OCI-LY3 (cell line): ENCODE data around the gene CLSTN2.

Experiments
- H2AFZ ChIP-seq: fragments of 200-600, 300-600 bp; shearing (Covaris generic); 2 replicates; pipeline ENCODE4 v1.6.0; 2014; ENCODE audit warnings: antibody characterized with exemption, low read depth, low read length
- H3K27ac ChIP-seq: fragments of 200-600, 300-600 bp; sonication (generic); 2 replicates; pipeline ENCODE4 v1.5.1; 2014; ENCODE audit warnings: mild to moderate bottlenecking, low read length, moderate library complexity, mixed read lengths
- H3K27me3 ChIP-seq: fragments of 200-600, 300-600 bp; sonication (generic); 2 replicates; pipeline ENCODE4 v1.6.1; 2014; ENCODE audit warnings: low read depth, low read length, mixed read lengths
- H3K36me3 ChIP-seq: fragments of 200-600, 300-600 bp; sonication (generic); replicated peaks from 2 replicates; pipeline ENCODE3; 2014; ENCODE audit warnings: low read depth, low read length, mixed read lengths
- H3K4me1 ChIP-seq: fragments of 300-600, 200-600 bp; sonication (generic); 2 replicates; pipeline ENCODE4 v1.6.1; 2014; ENCODE audit warnings: low read length, mixed read lengths
- H3K4me2 ChIP-seq: fragments of 200-600, 300-600 bp; sonication (generic); 2 replicates; pipeline ENCODE4 v1.6.1; 2014; ENCODE audit warnings: low read length, mixed read lengths
- H3K4me3 ChIP-seq: fragments of 300-600, 200-600 bp; sonication (generic); 2 replicates; pipeline ENCODE4 v1.5.1; 2014; ENCODE audit warnings: antibody characterized with exemption, mild to moderate bottlenecking, low read length, moderate library complexity
- H3K79me2 ChIP-seq: fragments of 300-600, 200-600 bp; shearing (Covaris generic); 2 replicates; pipeline ENCODE4 v1.6.1; 2014; ENCODE audit warnings: mild to moderate bottlenecking, low read length, mixed read lengths
- H3K9ac ChIP-seq: fragments of 300-600, 200-600 bp; shearing (Covaris generic); 2 replicates; pipeline ENCODE4 v1.6.0; 2014; ENCODE audit warnings: mild to moderate bottlenecking, low read length, moderate library complexity
- H3K9me3 ChIP-seq: fragments of 200-600, 300-600 bp; shearing (Covaris generic); 2 replicates; pipeline ENCODE4 v1.6.1; 2014; ENCODE audit warnings: low read length, mixed read lengths; ENCODE audit not compliant: insufficient read depth
- H4K20me1 ChIP-seq: fragments of 200-600, 300-600 bp; sonication (generic); 2 replicates; pipeline ENCODE4 v1.6.1; 2016; ENCODE audit warnings: low read length, mixed read lengths; ENCODE audit not compliant: insufficient read depth
- EZH2phosphoT487 ChIP-seq: fragments of 200-600 bp; shearing (Covaris generic); IDR thresholded peaks from 2 replicates; pipeline ENCODE4 v1.6.1; 2018; ENCODE audit warnings: antibody characterized with exemption, mixed run types, low read depth
- TF ChIP-seq, protein P1 (sequence below): fragments of 200-600, 300-600 bp; sonication (generic); IDR thresholded peaks from 2 replicates; pipeline ENCODE4 v1.5.1; 2014; ENCODE audit warnings: antibody characterized with exemption, low read length, low read depth

The CLSTN2 gene

DNA sequence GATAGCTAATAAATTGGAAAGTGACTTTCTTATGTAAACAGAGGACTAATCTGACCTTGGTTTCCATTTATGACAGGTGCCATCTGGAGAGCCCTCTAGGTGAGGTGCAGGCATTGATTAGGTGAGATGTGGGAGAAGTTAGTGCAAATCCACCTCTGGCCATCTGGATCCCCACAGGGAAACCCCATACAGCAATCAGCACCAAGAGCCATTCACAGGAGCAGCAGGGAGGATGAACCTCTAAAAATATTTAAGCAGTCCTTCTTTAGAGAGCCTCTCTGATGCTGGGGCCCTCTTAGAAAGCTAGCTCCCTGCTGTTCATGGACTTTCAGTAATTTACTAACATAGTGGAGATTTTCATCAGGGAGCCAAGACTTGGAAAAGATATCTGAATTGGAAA, 69.3 kb downstream of the CLSTN2 start:
- Histone ChIP-seq H3K9me3 (no peaks in the 10 kb centered on the region), H3K4me1 (no peaks in the 10 kb centered on the region), H3K4me2 (no peak overlapping the region), H3K79me2 (no peaks in the 10 kb centered on the region), H3K4me3 (no peak overlapping the region), H3K36me3 (no peaks in the 10 kb centered on the region), H3K27ac (no peak overlapping the region), H4K20me1 (no peaks in the 10 kb centered on the region), H3K27me3 (peaks cover 6% of the 10 kb centered on the region; the same call in 1 of the 2 replicates), H3K9ac (no peak overlapping the region), H2AFZ (no peak overlapping the region)
- no peak for TF ChIP-seq EZH2phosphoT487
- TF ChIP-seq, protein P1, sequence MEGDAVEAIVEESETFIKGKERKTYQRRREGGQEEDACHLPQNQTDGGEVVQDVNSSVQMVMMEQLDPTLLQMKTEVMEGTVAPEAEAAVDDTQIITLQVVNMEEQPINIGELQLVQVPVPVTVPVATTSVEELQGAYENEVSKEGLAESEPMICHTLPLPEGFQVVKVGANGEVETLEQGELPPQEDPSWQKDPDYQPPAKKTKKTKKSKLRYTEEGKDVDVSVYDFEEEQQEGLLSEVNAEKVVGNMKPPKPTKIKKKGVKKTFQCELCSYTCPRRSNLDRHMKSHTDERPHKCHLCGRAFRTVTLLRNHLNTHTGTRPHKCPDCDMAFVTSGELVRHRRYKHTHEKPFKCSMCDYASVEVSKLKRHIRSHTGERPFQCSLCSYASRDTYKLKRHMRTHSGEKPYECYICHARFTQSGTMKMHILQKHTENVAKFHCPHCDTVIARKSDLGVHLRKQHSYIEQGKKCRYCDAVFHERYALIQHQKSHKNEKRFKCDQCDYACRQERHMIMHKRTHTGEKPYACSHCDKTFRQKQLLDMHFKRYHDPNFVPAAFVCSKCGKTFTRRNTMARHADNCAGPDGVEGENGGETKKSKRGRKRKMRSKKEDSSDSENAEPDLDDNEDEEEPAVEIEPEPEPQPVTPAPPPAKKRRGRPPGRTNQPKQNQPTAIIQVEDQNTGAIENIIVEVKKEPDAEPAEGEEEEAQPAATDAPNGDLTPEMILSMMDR = no peak

DNA sequence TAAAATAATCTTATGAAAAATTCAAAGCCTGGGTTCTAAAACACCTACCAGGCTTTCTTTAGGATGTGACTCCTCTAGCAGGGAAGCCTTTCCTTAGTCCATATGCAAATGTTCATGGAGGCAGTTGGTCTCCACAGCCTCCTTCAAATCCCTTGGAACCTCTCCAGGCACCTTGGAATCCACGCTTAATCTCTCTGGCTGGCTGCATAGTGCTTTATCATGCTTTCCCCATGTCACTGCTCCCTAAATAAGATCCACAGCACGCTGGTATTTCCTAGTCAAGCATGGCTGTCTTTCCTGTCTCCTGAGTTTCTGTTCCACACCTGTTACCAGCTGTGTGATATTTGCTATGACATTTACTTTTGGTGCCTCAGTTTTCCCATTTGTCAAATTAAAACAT, 71.3 kb downstream of the CLSTN2 start:
- no peaks in the 10 kb centered on the region for H3K36me3 ChIP-seq
- H3K4me1 ChIP-seq = no peaks in the 10 kb centered on the region
- H3K4me2 ChIP-seq = no peak overlapping the region
- no peak overlapping the region for H3K4me3 ChIP-seq
- H3K79me2 ChIP-seq = no peaks in the 10 kb centered on the region
- no peak overlapping the region for H2AFZ ChIP-seq
- TF ChIP-seq, protein P1 = no peak
- no peak for TF ChIP-seq EZH2phosphoT487
- no peak overlapping the region for H3K27ac ChIP-seq
- no peaks in the 10 kb centered on the region for H3K9me3 ChIP-seq
- peaks cover 3% of the 10 kb centered on the region; the same call in 1 of the 2 replicates for H3K27me3 ChIP-seq
- no peak overlapping the region for H3K9ac ChIP-seq
- no peaks in the 10 kb centered on the region for H4K20me1 ChIP-seq

- Histone ChIP-seq H3K4me2 (no peak overlapping the region), H3K9me3 (no peaks in the 10 kb centered on the region), H3K27ac (no peak overlapping the region), H3K27me3 (peaks cover 3% of the 10 kb centered on the region; the same call in 1 of the 2 replicates), H3K36me3 (no peaks in the 10 kb centered on the region), H3K79me2 (no peaks in the 10 kb centered on the region), H4K20me1 (no peaks in the 10 kb centered on the region), H3K4me3 (no peak overlapping the region), H3K9ac (no peak overlapping the region), H3K4me1 (no peaks in the 10 kb centered on the region), H2AFZ (no peak overlapping the region)
- no peak for TF ChIP-seq EZH2phosphoT487
- TF ChIP-seq, protein P1 = no peak
Measured at GRCh38 chr3:140007081-140007480, 72.1 kb downstream of the CLSTN2 start.

- Histone ChIP-seq H3K4me2 (no peak overlapping the region), H3K4me1 (no peaks in the 10 kb centered on the region), H3K9ac (no peak overlapping the region), H3K79me2 (no peaks in the 10 kb centered on the region), H3K36me3 (no peaks in the 10 kb centered on the region), H2AFZ (no peak overlapping the region), H3K27me3 (peaks cover 3% of the 10 kb centered on the region; the same call in 1 of the 2 replicates), H3K27ac (no peak overlapping the region), H4K20me1 (no peaks in the 10 kb centered on the region), H3K9me3 (no peaks in the 10 kb centered on the region), H3K4me3 (no peak overlapping the region)
- TF ChIP-seq, protein P1 = no peak
- no peak for TF ChIP-seq EZH2phosphoT487
Measured at GRCh38 chr3:140007911-140008869, 73.2 kb downstream of the CLSTN2 start.
